HepG2 (cell line): ENCODE data around the gene PEX14. TPM values are rescaled to one million over a fixed set of nuclear protein-coding genes. Genes with fewer than 3 reads are reported as not detected.

ENCODE experiments used
- ATAC-seq: fragments of 200-7000 bp; cut with Tn5 transposase; 3 replicates; pipeline ENCODE4 v1.9.1; 2020; ENCODE audit warnings: mild to moderate bottlenecking, moderate library complexity
- BruUV-seq: library from RNA; stranded (reverse); fragments of 400-500 nt; replicated peaks from 2 replicates; lab custom pipeline; 2021; lab: Mats Ljungman, UMichigan
- CTCF ChIA-PET: fragments of 300-600 bp; formaldehyde crosslinking; extraction: SDS; loops from one replicate; lab custom pipeline; 2021; ENCODE audit warnings: low total read pairs, inconsistent platforms, low intra/inter-chr PET ratio; lab: Yijun Ruan, JAX
- POLR2A ChIA-PET: fragments of 350-600 bp; sonication (Branson Sonifier 250); formaldehyde crosslinking; loops from one replicate; lab custom pipeline; 2020; ENCODE audit warnings: antibody characterized with exemption, inconsistent platforms; lab: Yijun Ruan, JAX
- DNase-seq: peaks from one replicate; pipeline ENCODE4 v3.0.0-alpha.2; 2015; ENCODE audit warnings: low spot score
- FAIRE-seq: peaks from 3 replicates; lab custom pipeline; 2011; peaks lifted over from hg19 to GRCh38; lab: Jason Lieb, UNC
- H2AFZ ChIP-seq: one replicate; pipeline ENCODE4 v1.6.1; 2011; ENCODE audit warnings: low read length, inconsistent platforms
- H3K27ac ChIP-seq: fragments of 300-600 bp; 3 replicates; pipeline ENCODE4 v1.8.0; 2011; ENCODE audit warnings: mixed run types, mild to moderate bottlenecking, mixed read lengths, low read length, inconsistent platforms; ENCODE audit not compliant: insufficient read depth; ENCODE audit errors: extremely low read length
- H3K27me3 ChIP-seq, 2 experiments: fragments of 200-600 bp in 1 of 2; 2 replicates in 1 of 2; 3 replicates in 1 of 2; pipeline versions ENCODE4 v1.6.0 to v1.8.0; 2011; ENCODE audit warnings: low read length in 2 of 2, mild to moderate bottlenecking in 2 of 2, moderate library complexity in 2 of 2, inconsistent platforms in 1 of 2; ENCODE audit not compliant: insufficient read depth in 2 of 2, control insufficient read depth in 1 of 2
- H3K36me3 ChIP-seq, 2 experiments: fragments of 200-600 bp in 1 of 2; replicated peaks in 1 of 2; 2 replicates in 1 of 2; 3 replicates in 1 of 2; pipeline versions ENCODE4 v1.5.1 to v1.8.0; 2011; ENCODE audit warnings: low read length in 2 of 2, inconsistent platforms in 1 of 2; ENCODE audit not compliant: insufficient read depth in 2 of 2, control insufficient read depth in 1 of 2
- H3K4me1 ChIP-seq: 2 replicates; pipeline ENCODE4 v1.5.1; 2012; ENCODE audit warnings: low read length, inconsistent platforms; ENCODE audit not compliant: insufficient read depth
- H3K4me2 ChIP-seq: 2 replicates; pipeline ENCODE4 v1.6.0; 2011; ENCODE audit warnings: low read depth, low read length, inconsistent platforms
- H3K4me3 ChIP-seq, 3 experiments: fragments of 200-600 bp in 1 of 3; sonication (generic), shearing (Covaris generic) in 1 of 3; replicated peaks in 1 of 3; 2 replicates each; pipeline ENCODE4 v1.5.1; 2011 to 2016; ENCODE audit warnings: low read length in 3 of 3, inconsistent platforms in 2 of 3, low read depth in 2 of 3, mild to moderate bottlenecking in 2 of 3, control low read depth in 1 of 3, mixed read lengths in 1 of 3; ENCODE audit not compliant: insufficient read depth in 1 of 3
- H3K79me2 ChIP-seq: one replicate; pipeline ENCODE4 v1.6.1; 2011; ENCODE audit warnings: low read length, inconsistent platforms; ENCODE audit not compliant: insufficient read depth
- H3K9ac ChIP-seq: 2 replicates; pipeline ENCODE4 v1.6.0; 2011; ENCODE audit warnings: mild to moderate bottlenecking, low read depth, low read length, inconsistent platforms; ENCODE audit not compliant: insufficient read depth
- H3K9me3 ChIP-seq: 2 replicates; pipeline ENCODE4 v1.5.1; 2012; ENCODE audit warnings: mild to moderate bottlenecking, low read length
- H4K20me1 ChIP-seq: 2 replicates; pipeline ENCODE4 v1.6.0; 2011; ENCODE audit warnings: inconsistent platforms, mild to moderate bottlenecking, low read length, moderate library complexity; ENCODE audit not compliant: insufficient read depth
- GATAD1 ChIP-seq: IDR thresholded peaks from 2 replicates; pipeline ENCODE4 v1.6.1; 2016; ENCODE audit warnings: missing genetic modification reagents, missing compliant biosample characterization
- GZF1 ChIP-seq: sonication (generic); formaldehyde crosslinking; IDR thresholded peaks from 2 replicates; pipeline ENCODE4 v1.5.1; 2020; ENCODE audit warnings: mild to moderate bottlenecking, missing genetic modification reagents
- NFKB2 ChIP-seq: sonication (generic); formaldehyde crosslinking; IDR thresholded peaks from 2 replicates; pipeline ENCODE4 v1.4.0; 2020; ENCODE audit warnings: missing genetic modification reagents, borderline replicate concordance
- NR2C2 ChIP-seq: sonication (generic); formaldehyde crosslinking; IDR thresholded peaks from 2 replicates; pipeline ENCODE4 v1.4.0; 2020; ENCODE audit warnings: missing genetic modification reagents, mild to moderate bottlenecking, moderate library complexity, borderline replicate concordance
- NR2F6 ChIP-seq, 2 experiments: IDR thresholded peaks; 2 replicates each; pipeline ENCODE4 v1.6.1; 2016; ENCODE audit warnings: antibody characterized with exemption in 1 of 2, mild to moderate bottlenecking in 1 of 2
- SMARCC2 ChIP-seq: fragments of 450-650 bp; IDR thresholded peaks from 2 replicates; pipeline ENCODE4 v1.6.1; 2017; ENCODE audit warnings: antibody characterized with exemption, mild to moderate bottlenecking
- SNAPC2 ChIP-seq: sonication (generic); formaldehyde crosslinking; IDR thresholded peaks from 2 replicates; pipeline ENCODE4 v1.8.1; 2022; ENCODE audit warnings: mild to moderate bottlenecking, missing genetic modification reagents
- TSC22D2 ChIP-seq: sonication (generic); formaldehyde crosslinking; IDR thresholded peaks from 2 replicates; pipeline ENCODE4 v1.5.1; 2020; ENCODE audit warnings: missing genetic modification reagents, mild to moderate bottlenecking, borderline replicate concordance
- U2AF1 ChIP-seq: fragments of 200-400 bp; formaldehyde crosslinking; optimal IDR thresholded peaks from 2 replicates; pipeline ENCODE3; 2017; ENCODE audit warnings: mild to moderate bottlenecking, low read depth, low read length
- ZNF251 ChIP-seq: sonication (generic); formaldehyde crosslinking; IDR thresholded peaks from 2 replicates; pipeline ENCODE4 v1.9.0; 2021; ENCODE audit warnings: mild to moderate bottlenecking, missing genetic modification reagents
- ZNF282 ChIP-seq: fragments of 450-650 bp; IDR thresholded peaks from 2 replicates; pipeline ENCODE4 v1.6.1; 2018; ENCODE audit not compliant: partially characterized antibody
- ZNF337 ChIP-seq: sonication (generic); formaldehyde crosslinking; IDR thresholded peaks from 2 replicates; pipeline ENCODE4 v1.5.1; 2020; ENCODE audit warnings: missing genetic modification reagents, low read depth, mild to moderate bottlenecking, borderline replicate concordance
- ZNF841 ChIP-seq: sonication (generic); formaldehyde crosslinking; IDR thresholded peaks from 2 replicates; pipeline ENCODE4 v1.8.1; 2023; ENCODE audit warnings: missing genetic modification reagents, borderline replicate concordance
- WGBS: methylation state at CpG from one replicate; pipeline ENCODE4 v1.1.6; 2017; ENCODE audit warnings: low lambda C conversion rate; 5-methylcytosine and 5-hydroxymethylcytosine counted together
- in situ Hi-C: cut with HindIII; loops from 2 replicates; pipeline ENCODE4 v1.10.0; 2017; ENCODE audit warnings: low pct_unique_long_range_greater_than_20kb; ENCODE audit not compliant: extremely low pct_ligation_motif_present
- intact Hi-C: fragments of 100-400 bp; cut with micrococcal nuclease; formaldehyde crosslinking; loops from one replicate; pipeline ENCODE4 v1.10.0; 2022; ENCODE audit not compliant: unreplicated experiment
- polyA plus RNA-seq, 8 experiments: library from polyadenylated mRNA; depleted of rRNA in 3 of 8; stranded (reverse) in 7 of 8; unstranded in 1 of 8; fragments of >200 nt; fragmentation: Illumina TruSeq in 4 of 8; extraction: Trizol in 4 of 8; gene quantifications; 2 replicates each; pipeline versions ENCODE4 v1.2.1 to v1.2.3, GENCODE V29; 2011 to 2016; ENCODE audit warnings: low read depth in 4 of 8, missing spikeins in 1 of 8, mixed read lengths in 1 of 8; ENCODE audit not compliant: insufficient read depth in 1 of 8
- total RNA-seq, 5 experiments: library from RNA; depleted of rRNA; stranded (reverse); fragments of >200 nt; fragmentation: Illumina TruSeq; extraction: Trizol; gene quantifications; 2 replicates each; pipeline ENCODE4 v1.2.3, GENCODE V29; 2016; ENCODE audit warnings: low read depth in 1 of 5
- TF ChIP-seq, protein P1 (sequence below): sonication (generic); formaldehyde crosslinking; IDR thresholded peaks from 2 replicates; pipeline ENCODE4 v1.4.0; 2020; ENCODE audit warnings: low read depth, mild to moderate bottlenecking, missing genetic modification reagents
- TF ChIP-seq, protein P2 (sequence below), 2 experiments: sonication (generic) in 1 of 2; formaldehyde crosslinking in 1 of 2; IDR thresholded peaks; 2 replicates each; pipeline versions ENCODE4 v1.5.1 to v1.6.1; 2011 to 2020; ENCODE audit warnings: borderline replicate concordance in 1 of 2, low read depth in 1 of 2, low read length in 1 of 2, mild to moderate bottlenecking in 1 of 2, missing genetic modification reagents in 1 of 2, moderate library complexity in 1 of 2
- TF ChIP-seq, protein P3 (sequence below): sonication (generic); formaldehyde crosslinking; IDR thresholded peaks from 2 replicates; pipeline ENCODE4 v1.4.0; 2020; ENCODE audit warnings: missing genetic modification reagents

PEX14 gene
- total and polyA plus RNA-seq, 2 of the 13 experiments (the other 11 are each of a cell fraction or from before 2014, with no cell fraction given): 6.5 to 9.9 TPM

DNA sequence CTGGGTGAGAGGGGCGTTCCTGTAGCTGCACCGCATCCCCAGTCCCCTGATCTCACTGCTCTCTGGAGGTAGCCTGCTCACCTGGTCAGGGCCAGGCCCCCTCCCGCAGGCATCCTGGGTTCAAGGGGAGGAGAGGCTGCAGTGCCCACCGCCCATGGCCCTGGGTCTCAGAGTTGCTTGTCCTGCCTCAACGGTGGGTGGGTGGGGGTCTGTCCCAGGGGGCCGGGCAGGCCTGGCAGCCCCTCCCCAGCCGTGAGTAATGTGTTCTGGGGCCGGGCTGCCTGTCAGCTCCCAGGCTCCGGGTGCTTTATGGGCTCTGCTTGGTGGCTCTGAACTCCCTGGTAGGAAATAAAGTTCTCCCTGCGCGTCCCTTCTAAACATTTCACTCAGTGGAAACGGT, 194.8 kb downstream of the PEX14 start:
- no peak overlapping the region for H3K27ac ChIP-seq
- ATAC-seq: no peak
- no peak overlapping the region for H3K4me3 ChIP-seq
- no peaks in the 10 kb centered on the region for H3K36me3 ChIP-seq
- 70% methylated on average over 7 of the region's 12 CpGs for WGBS
- no peak for FAIRE-seq
- no peaks in the 10 kb centered on the region for H4K20me1 ChIP-seq
- no peaks in the 10 kb centered on the region for H3K9me3 ChIP-seq
- H3K27me3 ChIP-seq: no peaks in the 10 kb centered on the region
- DNase-seq: no peak
- no peak overlapping the region for H2AFZ ChIP-seq
- no peak overlapping the region for H3K4me2 ChIP-seq
- CTCF ChIA-PET: no interaction called here
- POLR2A ChIA-PET: interaction anchor here (2.0 to 2.3 kb wide), 2 partner anchors 12 to 16 kb away, joined by 8 to 12 read pairs; no protein-coding TSS in a partner anchor
- intact Hi-C loops (no loop called here), in situ Hi-C loops (no loop called here)
- peaks cover 21% of the 10 kb centered on the region for H3K4me1 ChIP-seq
- no peaks in the 10 kb centered on the region for H3K79me2 ChIP-seq
- no TSS peak for BruUV-seq
- no peak overlapping the region for H3K9ac ChIP-seq
- no peak for TF ChIP-seq GZF1 (CRISPR knock-in tag)
- no peak for TF ChIP-seq ZNF251
- TF ChIP-seq, protein P1, sequence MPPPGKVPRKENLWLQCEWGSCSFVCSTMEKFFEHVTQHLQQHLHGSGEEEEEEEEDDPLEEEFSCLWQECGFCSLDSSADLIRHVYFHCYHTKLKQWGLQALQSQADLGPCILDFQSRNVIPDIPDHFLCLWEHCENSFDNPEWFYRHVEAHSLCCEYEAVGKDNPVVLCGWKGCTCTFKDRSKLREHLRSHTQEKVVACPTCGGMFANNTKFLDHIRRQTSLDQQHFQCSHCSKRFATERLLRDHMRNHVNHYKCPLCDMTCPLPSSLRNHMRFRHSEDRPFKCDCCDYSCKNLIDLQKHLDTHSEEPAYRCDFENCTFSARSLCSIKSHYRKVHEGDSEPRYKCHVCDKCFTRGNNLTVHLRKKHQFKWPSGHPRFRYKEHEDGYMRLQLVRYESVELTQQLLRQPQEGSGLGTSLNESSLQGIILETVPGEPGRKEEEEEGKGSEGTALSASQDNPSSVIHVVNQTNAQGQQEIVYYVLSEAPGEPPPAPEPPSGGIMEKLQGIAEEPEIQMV: no peak
- TF ChIP-seq SNAPC2: no peak
- no peak for TF ChIP-seq NFKB2 (CRISPR knock-in tag)
- TF ChIP-seq, protein P2, sequence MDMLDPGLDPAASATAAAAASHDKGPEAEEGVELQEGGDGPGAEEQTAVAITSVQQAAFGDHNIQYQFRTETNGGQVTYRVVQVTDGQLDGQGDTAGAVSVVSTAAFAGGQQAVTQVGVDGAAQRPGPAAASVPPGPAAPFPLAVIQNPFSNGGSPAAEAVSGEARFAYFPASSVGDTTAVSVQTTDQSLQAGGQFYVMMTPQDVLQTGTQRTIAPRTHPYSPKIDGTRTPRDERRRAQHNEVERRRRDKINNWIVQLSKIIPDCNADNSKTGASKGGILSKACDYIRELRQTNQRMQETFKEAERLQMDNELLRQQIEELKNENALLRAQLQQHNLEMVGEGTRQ (IDR thresholded peaks at IDR 0.05; ENCODE audit: low read depth, low read length): no peak
- TF ChIP-seq, protein P2 (CRISPR knock-in tag; IDR thresholded peaks at IDR 0.05; ENCODE audit: borderline replicate concordance): no peak
- TF ChIP-seq NR2F6 (IDR thresholded peaks at IDR 0.05): no peak
- no peak for TF ChIP-seq NR2F6 (CRISPR knock-in tag; IDR thresholded peaks at IDR 0.05)
- TF ChIP-seq TSC22D2 (CRISPR knock-in tag): no peak
- no peak for TF ChIP-seq U2AF1
- TF ChIP-seq ZNF337 (CRISPR knock-in tag): no peak
- TF ChIP-seq, protein P3, sequence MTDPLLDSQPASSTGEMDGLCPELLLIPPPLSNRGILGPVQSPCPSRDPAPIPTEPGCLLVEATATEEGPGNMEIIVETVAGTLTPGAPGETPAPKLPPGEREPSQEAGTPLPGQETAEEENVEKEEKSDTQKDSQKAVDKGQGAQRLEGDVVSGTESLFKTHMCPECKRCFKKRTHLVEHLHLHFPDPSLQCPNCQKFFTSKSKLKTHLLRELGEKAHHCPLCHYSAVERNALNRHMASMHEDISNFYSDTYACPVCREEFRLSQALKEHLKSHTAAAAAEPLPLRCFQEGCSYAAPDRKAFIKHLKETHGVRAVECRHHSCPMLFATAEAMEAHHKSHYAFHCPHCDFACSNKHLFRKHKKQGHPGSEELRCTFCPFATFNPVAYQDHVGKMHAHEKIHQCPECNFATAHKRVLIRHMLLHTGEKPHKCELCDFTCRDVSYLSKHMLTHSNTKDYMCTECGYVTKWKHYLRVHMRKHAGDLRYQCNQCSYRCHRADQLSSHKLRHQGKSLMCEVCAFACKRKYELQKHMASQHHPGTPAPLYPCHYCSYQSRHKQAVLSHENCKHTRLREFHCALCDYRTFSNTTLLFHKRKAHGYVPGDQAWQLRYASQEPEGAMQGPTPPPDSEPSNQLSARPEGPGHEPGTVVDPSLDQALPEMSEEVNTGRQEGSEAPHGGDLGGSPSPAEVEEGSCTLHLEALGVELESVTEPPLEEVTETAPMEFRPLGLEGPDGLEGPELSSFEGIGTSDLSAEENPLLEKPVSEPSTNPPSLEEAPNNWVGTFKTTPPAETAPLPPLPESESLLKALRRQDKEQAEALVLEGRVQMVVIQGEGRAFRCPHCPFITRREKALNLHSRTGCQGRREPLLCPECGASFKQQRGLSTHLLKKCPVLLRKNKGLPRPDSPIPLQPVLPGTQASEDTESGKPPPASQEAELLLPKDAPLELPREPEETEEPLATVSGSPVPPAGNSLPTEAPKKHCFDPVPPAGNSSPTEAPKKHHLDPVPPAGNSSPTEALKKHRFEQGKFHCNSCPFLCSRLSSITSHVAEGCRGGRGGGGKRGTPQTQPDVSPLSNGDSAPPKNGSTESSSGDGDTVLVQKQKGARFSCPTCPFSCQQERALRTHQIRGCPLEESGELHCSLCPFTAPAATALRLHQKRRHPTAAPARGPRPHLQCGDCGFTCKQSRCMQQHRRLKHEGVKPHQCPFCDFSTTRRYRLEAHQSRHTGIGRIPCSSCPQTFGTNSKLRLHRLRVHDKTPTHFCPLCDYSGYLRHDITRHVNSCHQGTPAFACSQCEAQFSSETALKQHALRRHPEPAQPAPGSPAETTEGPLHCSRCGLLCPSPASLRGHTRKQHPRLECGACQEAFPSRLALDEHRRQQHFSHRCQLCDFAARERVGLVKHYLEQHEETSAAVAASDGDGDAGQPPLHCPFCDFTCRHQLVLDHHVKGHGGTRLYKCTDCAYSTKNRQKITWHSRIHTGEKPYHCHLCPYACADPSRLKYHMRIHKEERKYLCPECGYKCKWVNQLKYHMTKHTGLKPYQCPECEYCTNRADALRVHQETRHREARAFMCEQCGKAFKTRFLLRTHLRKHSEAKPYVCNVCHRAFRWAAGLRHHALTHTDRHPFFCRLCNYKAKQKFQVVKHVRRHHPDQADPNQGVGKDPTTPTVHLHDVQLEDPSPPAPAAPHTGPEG (CRISPR knock-in tag): no peak
- TF ChIP-seq NR2C2: no peak
- no peak for TF ChIP-seq SMARCC2
- TF ChIP-seq ZNF841 (CRISPR knock-in tag): no peak
- no peak for TF ChIP-seq GATAD1 (CRISPR knock-in tag)
- TF ChIP-seq ZNF282: no peak
